Adrenal gland (tissue), 5 donors: ENCODE data around the gene FBXO36.

Experiments used
- POLR2A ChIP-seq, 2 donors: fragments of 450-650 bp; IDR thresholded peaks; one replicate each; pipeline ENCODE4 v1.6.1; 2017; ENCODE audit warnings: antibody characterized with exemption in 2 of 2, mild to moderate bottlenecking in 2 of 2, moderate library complexity in 1 of 2
- TF ChIP-seq, protein P1 (sequence below), 6 experiments: fragments of 450-650 bp in 4 of 6; fragments of 200-600 bp in 2 of 6; sonication (generic) in 1 of 6; IDR thresholded peaks; 1 replicate in 5 of 6; 2 replicates in 1 of 6; pipeline versions ENCODE4 v1.5.1 to v1.8.0; 2016 to 2021; ENCODE audit warnings: antibody characterized with exemption in 6 of 6, mild to moderate bottlenecking in 2 of 6, moderate library complexity in 1 of 6
- donor health status: DM: no; HTN: no; CAD: no.

DNA sequence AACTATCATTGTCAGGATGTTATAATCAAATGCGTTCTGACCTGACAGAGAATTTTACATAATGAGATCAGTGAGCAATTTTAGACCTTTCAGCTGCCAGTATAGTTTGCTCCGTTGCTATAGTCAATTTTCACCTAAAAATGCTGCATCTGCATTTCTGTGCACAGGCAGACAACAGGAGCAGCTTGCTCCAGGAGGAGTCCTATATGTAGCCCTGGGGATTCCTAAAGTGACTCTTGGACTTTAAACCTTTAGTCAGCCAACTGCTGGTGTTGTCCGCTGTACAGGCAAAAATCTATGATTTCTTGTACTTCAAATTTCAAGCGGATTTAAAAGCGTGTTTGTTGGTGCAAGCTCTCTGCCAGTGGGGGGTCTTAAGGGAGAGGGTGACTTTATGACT is 120.7 kb downstream of the FBXO36 start:
- TF ChIP-seq, protein P1, sequence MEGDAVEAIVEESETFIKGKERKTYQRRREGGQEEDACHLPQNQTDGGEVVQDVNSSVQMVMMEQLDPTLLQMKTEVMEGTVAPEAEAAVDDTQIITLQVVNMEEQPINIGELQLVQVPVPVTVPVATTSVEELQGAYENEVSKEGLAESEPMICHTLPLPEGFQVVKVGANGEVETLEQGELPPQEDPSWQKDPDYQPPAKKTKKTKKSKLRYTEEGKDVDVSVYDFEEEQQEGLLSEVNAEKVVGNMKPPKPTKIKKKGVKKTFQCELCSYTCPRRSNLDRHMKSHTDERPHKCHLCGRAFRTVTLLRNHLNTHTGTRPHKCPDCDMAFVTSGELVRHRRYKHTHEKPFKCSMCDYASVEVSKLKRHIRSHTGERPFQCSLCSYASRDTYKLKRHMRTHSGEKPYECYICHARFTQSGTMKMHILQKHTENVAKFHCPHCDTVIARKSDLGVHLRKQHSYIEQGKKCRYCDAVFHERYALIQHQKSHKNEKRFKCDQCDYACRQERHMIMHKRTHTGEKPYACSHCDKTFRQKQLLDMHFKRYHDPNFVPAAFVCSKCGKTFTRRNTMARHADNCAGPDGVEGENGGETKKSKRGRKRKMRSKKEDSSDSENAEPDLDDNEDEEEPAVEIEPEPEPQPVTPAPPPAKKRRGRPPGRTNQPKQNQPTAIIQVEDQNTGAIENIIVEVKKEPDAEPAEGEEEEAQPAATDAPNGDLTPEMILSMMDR (IDR thresholded peaks at IDR 0.05), result no peak
- TF ChIP-seq POLR2A (IDR thresholded peaks at IDR 0.05), result no peak
